Nephron (organoid): ENCODE results near the gene CACNA1C.

Experiments used
- H3K27ac Mint-ChIP-seq, 3 experiments: 2 replicates each; pipeline ENCODE4 v1.8.0; 2020; ENCODE audit warnings: mixed read lengths in 3 of 3, mild to moderate bottlenecking in 2 of 3, moderate library complexity in 1 of 3
- H3K27me3 Mint-ChIP-seq: 2 replicates; pipeline ENCODE4 v1.8.0; 2021; ENCODE audit warnings: low read depth, mild to moderate bottlenecking, moderate library complexity, mixed read lengths
- H3K36me3 Mint-ChIP-seq: 2 replicates; pipeline ENCODE4 v1.8.0; 2020; ENCODE audit warnings: low read depth, mixed read lengths
- H3K4me1 Mint-ChIP-seq: 2 replicates; pipeline ENCODE4 v1.8.0; 2020; ENCODE audit warnings: mixed read lengths
- H3K4me3 Mint-ChIP-seq, 3 experiments: 2 replicates each; pipeline ENCODE4 v1.8.0; 2020; ENCODE audit warnings: mild to moderate bottlenecking in 3 of 3, mixed read lengths in 3 of 3, moderate library complexity in 2 of 3
- H3K9me3 Mint-ChIP-seq: 2 replicates; pipeline ENCODE4 v1.8.0; 2020; ENCODE audit warnings: mixed read lengths
- TF ChIP-seq, protein P1 (sequence below), 3 experiments: fragments of 200-600 bp; sonication (generic); IDR thresholded peaks; one replicate each; pipeline ENCODE4 v1.5.0; 2021; ENCODE audit warnings: antibody characterized with exemption in 3 of 3; ENCODE audit not compliant: unreplicated experiment in 3 of 3

The CACNA1C gene

GRCh38 chr12:2539938-2540337 lies 487.2 kb downstream of the CACNA1C start:
- Mint-ChIP-seq H3K27ac (no peak overlapping the region), H3K9me3 (no peaks in the 10 kb centered on the region), H3K27me3 (peaks cover 7% of the 10 kb centered on the region), H3K4me1 (peaks cover 29% of the 10 kb centered on the region), H3K4me3 (no peak overlapping the region), H3K36me3 (no peaks in the 10 kb centered on the region)
- TF ChIP-seq, protein P1, sequence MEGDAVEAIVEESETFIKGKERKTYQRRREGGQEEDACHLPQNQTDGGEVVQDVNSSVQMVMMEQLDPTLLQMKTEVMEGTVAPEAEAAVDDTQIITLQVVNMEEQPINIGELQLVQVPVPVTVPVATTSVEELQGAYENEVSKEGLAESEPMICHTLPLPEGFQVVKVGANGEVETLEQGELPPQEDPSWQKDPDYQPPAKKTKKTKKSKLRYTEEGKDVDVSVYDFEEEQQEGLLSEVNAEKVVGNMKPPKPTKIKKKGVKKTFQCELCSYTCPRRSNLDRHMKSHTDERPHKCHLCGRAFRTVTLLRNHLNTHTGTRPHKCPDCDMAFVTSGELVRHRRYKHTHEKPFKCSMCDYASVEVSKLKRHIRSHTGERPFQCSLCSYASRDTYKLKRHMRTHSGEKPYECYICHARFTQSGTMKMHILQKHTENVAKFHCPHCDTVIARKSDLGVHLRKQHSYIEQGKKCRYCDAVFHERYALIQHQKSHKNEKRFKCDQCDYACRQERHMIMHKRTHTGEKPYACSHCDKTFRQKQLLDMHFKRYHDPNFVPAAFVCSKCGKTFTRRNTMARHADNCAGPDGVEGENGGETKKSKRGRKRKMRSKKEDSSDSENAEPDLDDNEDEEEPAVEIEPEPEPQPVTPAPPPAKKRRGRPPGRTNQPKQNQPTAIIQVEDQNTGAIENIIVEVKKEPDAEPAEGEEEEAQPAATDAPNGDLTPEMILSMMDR (IDR thresholded peaks at IDR 0.05; ENCODE audit: unreplicated experiment in 3 of 3) = no peak

- H3K27me3 Mint-ChIP-seq = peaks cover 6% of the 10 kb centered on the region
- H3K9me3 Mint-ChIP-seq = no peaks in the 10 kb centered on the region
- no peak overlapping the region for H3K4me3 Mint-ChIP-seq
- peaks cover 29% of the 10 kb centered on the region for H3K4me1 Mint-ChIP-seq
- H3K36me3 Mint-ChIP-seq = no peaks in the 10 kb centered on the region
- TF ChIP-seq, protein P1 (IDR thresholded peaks at IDR 0.05; ENCODE audit: unreplicated experiment in 3 of 3) = no peak
- H3K27ac Mint-ChIP-seq = peak overlapping the region in 2 of 3 experiments; percentile 26 to 50
Observed at GRCh38 chr12:2540535-2540941, 487.8 kb downstream of the CACNA1C start.

GRCh38 chr12:2541631-2542204 lies 488.9 kb downstream of the CACNA1C start:
- H3K4me1 Mint-ChIP-seq = peaks cover 23% of the 10 kb centered on the region
- H3K4me3 Mint-ChIP-seq = no peak overlapping the region
- H3K27me3 Mint-ChIP-seq = peaks cover 6% of the 10 kb centered on the region
- TF ChIP-seq, protein P1 (IDR thresholded peaks at IDR 0.05; ENCODE audit: unreplicated experiment in 3 of 3) = no peak
- no peaks in the 10 kb centered on the region for H3K36me3 Mint-ChIP-seq
- H3K27ac Mint-ChIP-seq = no peak overlapping the region
- no peaks in the 10 kb centered on the region for H3K9me3 Mint-ChIP-seq

GRCh38 chr12:2543801-2544200 lies 491.0 kb downstream of the CACNA1C start:
- TF ChIP-seq, protein P1 (IDR thresholded peaks at IDR 0.05; ENCODE audit: unreplicated experiment in 3 of 3) = no peak

GRCh38 chr12:2544230-2544629 lies 491.4 kb downstream of the CACNA1C start:
- Mint-ChIP-seq H3K4me3 (no peak overlapping the region), H3K36me3 (no peaks in the 10 kb centered on the region), H3K9me3 (no peaks in the 10 kb centered on the region), H3K27me3 (peaks cover 6% of the 10 kb centered on the region), H3K27ac (no peak overlapping the region), H3K4me1 (peaks cover 20% of the 10 kb centered on the region)
- TF ChIP-seq, protein P1 (IDR thresholded peaks at IDR 0.05; ENCODE audit: unreplicated experiment in 3 of 3) = no peak

More at GRCh38 chr12:2543801-2544200, 491.0 kb downstream of the CACNA1C start:
- H3K4me1 Mint-ChIP-seq = peaks cover 20% of the 10 kb centered on the region
- no peak overlapping the region for H3K4me3 Mint-ChIP-seq
- H3K27ac Mint-ChIP-seq = no peak overlapping the region
- H3K36me3 Mint-ChIP-seq = no peaks in the 10 kb centered on the region
- H3K27me3 Mint-ChIP-seq = peaks cover 6% of the 10 kb centered on the region
- no peaks in the 10 kb centered on the region for H3K9me3 Mint-ChIP-seq
